HG02981 (cell line): ENCODE results near the gene TANGO6.
"Not testable (repeated sequence)": the region's sequence is repeated elsewhere in the genome, so short reads cannot be mapped to it uniquely, and the experiment has no call there.

Source experiments
- ATAC-seq: cut with Tn5 transposase; IDR thresholded peaks from one replicate; pipeline ENCODE4 v1.9.1; 2021; ENCODE audit warnings: mild to moderate bottlenecking, moderate library complexity; ENCODE audit not compliant: unreplicated experiment

Gene TANGO6

DNA sequence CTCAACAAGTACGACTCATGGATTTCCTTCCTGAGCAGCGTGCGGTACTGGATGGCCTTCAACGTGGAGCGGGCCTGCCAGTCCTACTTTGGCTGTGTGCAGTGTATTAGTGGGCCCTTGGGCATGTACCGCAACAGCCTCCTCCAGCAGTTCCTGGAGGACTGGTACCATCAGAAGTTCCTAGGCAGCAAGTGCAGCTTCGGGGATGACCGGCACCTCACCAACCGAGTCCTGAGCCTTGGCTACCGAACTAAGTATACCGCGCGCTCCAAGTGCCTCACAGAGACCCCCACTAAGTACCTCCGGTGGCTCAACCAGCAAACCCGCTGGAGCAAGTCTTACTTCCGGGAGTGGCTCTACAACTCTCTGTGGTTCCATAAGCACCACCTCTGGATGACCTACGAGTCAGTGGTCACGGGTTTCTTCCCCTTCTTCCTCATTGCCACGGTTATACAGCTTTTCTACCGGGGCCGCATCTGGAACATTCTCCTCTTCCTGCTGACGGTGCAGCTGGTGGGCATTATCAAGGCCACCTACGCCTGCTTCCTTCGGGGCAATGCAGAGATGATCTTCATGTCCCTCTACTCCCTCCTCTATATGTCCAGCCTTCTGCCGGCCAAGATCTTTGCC, 271.1 kb downstream of the TANGO6 start:
- no peak for ATAC-seq

DNA sequence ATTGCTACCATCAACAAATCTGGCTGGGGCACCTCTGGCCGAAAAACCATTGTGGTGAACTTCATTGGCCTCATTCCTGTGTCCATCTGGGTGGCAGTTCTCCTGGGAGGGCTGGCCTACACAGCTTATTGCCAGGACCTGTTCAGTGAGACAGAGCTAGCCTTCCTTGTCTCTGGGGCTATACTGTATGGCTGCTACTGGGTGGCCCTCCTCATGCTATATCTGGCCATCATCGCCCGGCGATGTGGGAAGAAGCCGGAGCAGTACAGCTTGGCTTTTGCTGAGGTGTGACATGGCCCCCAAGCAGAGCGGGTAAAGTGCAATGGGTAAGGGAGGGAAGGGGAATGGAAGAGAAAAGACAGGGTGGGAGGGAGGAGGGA, 271.6 kb downstream of the TANGO6 start:
- ATAC-seq: no peak

DNA sequence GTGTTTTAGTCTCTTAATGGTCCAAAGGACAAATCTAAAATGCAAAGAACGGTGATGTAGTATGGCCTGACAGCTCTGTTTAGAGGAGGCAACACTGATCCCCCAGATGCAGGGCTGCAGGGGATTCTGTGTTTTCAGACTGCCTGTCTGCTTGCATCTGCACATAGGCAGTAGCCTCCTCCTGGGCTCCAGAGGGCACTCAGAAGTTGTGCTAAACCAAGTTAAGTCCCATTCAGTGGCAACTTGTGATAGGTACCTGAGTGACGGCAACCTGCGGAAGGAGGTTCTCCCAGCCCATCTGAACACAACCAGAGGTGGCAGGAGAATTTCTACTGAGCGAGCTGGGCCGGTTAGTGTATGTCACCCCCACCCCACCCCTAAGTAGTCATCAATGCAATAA, 272.0 kb downstream of the TANGO6 start:
- ATAC-seq: no peak

DNA sequence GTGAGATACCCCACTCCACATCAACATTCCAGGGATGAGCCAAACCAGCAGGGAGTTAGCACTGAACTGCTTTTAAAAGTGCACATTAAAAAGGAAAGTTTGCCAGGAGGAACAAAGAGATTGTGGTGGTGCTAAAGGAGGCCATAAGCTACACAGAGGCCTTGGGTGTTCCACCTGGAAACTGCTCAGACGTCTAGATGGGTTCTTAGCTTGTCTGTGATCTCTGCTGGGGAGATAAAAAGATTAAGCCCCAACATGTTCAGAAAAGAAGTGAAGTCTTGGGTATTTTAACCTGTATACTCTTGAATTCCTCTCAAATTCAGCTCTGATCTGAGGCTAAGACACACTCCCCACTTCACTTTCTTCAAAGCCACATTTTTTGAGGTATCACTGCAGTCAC, 272.5 kb downstream of the TANGO6 start:
- ATAC-seq: no peak

DNA sequence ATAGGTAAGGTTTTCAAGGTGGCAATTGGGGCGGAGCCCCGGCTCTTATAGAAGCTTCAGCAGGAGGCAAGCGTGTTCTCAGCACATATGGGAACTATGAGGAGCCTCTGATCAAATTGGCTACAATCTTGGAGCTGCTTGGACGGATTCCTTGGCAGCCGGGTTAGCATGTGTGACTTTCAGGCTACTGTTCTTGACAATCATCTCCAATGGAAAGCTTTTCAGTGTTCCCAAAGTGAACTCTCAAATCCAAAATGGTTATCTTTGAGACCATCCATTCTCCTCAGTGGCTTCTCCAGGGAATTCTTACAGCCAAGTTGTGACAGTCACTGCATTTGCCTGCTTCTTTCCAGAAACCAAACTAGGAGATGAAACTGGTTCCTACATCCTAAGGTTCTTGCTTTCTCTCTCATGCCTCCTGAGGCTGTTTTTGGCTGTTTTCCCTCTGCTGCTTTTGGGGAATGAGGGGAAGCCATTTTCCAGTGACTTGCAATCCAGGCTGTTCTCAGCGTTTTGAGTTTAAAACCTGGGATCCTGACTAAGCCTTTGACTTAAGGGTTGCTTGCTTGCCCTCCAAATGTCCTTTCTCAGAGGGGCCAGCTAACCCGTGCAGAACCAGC, 273.0 kb downstream of the TANGO6 start:
- ATAC-seq: no peak

DNA sequence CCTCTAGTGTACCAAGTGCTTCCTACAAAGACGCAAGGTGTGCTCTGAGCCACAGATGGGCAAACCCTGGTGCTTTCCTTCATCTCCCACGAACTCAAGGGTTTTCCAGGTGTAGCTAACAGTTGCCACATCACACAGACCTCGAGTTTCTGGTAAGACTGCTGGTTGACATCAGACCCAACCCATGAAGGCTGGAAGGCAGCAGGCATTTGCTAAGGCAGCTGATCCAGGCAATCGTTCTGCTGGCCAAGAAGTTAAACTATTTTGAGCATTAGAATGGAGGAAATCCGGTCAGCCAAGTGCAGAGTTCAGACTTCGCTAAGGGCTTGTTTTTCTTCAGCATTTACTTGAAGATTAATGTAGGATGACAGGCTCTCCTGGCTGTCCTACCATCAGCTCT, 273.6 kb downstream of the TANGO6 start:
- no peak for ATAC-seq

DNA sequence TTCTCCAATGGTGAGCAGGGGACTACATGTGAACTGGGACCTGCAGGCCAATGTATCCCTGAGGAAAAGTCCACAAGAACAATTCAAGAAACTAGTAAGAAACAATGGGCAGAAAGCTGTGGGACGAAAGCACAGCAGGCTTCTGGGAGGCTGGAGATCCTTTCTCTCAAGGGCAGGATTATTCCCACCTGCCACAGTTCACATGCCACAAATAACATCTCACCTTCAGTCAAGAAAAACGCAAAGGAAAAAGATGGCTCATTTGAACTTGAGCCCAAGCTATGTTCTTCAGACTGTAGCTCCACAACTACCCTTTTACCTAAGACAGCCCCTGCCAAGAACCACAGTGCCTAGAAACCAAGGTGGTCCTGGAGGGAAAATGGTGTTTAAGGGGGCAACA, 275.1 kb downstream of the TANGO6 start:
- ATAC-seq: no peak

DNA sequence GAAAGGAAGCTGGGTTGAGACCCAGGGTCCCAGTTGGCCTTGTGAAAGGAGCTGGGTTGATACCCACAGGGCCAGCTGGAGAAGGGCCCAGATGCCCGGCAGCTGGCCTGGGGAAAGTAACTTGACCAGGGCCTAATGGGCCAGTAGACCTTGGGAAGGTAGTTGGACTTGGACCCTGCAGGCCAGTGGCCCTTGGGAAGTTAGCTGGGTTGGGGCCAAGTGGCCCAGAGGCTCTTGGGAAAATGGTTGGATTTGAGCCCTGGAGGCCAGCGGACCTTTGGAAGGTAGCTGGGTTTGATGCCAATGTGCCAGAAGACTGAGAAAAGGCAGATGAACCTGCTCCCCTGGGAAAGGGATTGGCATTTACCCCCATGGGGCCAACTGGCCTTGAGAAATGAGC, 275.7 kb downstream of the TANGO6 start:
- no peak for ATAC-seq

DNA sequence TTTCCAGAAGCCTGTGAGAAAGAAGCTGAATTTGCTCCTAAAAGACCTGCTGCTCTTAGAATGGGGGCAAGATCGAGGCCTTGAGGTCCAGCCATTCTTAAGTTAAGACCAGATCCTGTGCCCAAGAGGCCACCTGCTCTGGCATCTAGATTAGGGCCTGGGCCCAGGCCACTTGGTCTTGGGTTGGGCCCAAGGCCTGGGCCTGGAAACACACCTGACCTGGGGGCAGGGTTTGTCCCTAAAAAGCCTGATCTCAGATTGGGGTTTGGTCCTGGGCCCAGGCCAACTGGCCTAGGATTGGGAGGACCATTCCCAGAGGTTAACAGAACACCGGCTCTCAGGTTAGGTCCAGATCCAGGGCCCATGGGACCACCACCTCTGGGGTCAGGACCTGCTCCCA, 276.2 kb downstream of the TANGO6 start:
- no peak for ATAC-seq

DNA sequence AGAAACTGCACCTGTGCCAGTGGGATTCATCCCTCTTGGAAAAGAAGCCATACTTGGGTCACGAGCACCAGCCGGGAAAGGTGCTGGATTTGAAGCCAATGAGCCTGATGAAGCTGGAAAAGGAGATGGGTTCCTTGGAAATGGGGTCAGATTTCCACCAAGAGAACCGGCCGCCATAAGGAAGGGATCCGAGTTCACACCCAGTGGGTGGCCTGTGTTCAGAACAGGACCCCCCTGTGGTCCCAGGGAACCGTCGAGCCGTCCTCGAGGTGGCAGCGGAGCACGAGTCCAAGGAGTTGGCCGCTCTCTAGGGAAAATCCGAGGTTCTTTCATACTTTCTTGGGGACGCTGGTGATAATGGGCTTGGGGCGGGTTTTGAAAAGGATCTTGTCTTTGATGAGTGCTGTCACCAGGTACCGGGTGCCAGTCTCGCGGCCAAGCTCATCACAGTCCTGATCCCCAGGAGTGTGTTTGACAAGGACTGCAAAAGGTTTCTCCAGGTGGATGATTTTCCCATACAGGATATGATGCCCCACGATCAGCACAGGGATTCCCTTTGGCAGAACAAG, 276.8 kb downstream of the TANGO6 start:
- ATAC-seq: no peak

DNA sequence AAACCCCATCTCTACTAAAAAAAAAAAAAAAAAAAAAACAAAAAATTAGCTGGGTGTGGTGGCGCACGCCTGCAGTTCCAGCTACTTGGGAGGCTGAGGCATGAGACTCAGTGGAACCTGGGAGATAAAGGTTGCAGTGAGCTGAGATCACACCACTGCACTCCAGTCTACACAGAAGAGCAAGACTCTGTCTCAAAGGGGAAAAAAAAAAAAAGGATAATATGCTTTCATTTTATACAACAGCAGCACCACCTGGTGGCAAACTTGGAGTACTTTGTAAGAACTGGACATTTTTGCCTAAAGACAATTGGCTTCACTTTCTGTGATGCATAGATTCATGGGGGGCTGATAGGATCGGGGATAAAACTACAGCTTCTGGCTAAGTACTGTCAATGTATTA, 280.6 kb downstream of the TANGO6 start:
- no peak for ATAC-seq

DNA sequence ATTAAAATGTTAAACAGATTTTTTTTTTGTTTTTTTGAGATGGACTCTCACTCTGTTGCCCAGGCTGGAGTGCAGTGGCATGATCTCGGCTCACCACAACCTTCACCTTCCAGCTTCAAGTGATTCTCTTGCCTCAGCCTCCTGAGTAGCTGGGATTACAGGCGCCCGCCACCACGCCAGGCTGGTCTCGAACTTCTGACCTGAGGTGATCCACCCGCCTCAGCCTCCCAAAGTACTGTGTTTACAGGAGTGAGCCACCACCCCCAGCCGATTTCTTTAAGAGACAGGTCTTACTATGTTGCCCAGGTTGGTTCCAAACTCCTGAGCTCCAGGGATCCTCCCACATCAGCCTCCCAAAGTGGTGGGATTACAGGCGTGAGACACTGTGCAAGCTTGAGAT, 281.1 kb downstream of the TANGO6 start:
- ATAC-seq: not testable (repeated sequence)

DNA sequence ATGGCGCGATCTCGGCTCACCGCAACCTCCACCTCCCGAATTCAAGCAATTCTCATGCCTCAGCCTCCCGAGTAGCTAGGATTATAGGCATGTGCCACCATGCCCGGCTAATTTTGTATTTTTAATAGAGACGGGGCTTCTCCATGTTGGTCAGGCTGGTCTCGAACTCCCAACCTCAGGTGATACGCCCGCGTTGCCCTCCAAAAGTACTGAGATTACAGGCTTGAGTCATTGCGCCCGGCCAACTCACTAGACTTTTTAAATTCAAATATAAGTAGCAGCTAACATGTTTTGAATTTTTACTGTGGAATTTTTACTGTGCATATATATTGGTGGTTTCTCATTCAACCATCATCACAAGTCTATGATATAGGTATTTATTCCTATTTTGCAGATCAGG, 281.6 kb downstream of the TANGO6 start:
- not testable (repeated sequence) for ATAC-seq

DNA sequence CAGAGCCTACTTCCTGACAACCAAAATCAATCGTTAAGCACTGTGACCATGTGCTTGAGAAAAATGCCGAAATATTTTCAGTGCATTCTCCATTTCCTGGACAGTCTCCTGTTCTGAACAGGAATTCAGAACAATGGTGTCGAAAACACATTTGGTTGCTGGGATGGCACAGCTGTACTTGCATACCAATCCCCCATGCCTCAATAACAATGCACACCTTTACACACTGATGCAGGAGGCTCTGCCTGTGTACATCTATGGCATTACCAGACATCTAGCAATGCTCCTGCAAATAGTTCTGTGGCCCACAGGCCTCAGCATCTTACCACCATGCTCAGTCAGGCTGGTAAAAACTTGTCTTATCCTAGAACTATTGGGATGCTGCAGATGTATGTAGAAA, 282.9 kb downstream of the TANGO6 start:
- ATAC-seq: no peak

DNA sequence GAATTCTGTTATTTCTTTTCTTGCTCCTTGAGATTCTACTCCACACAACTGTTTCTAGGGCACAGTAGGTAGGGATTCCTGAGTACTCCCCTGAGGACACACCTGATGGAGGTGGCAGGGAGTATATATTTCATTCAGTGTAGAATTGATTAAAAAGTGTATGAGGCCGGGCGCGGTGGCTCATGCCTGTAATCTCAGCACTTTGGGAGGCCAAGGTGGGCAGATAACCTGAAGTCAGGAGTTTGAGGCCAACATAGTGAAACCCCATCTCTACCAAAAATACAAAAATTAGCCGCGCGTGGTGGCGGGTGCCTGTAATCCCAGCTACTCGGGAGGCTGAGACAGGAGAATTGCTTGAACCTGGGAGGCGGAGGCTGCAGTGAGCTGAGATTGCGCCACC, 283.5 kb downstream of the TANGO6 start:
- ATAC-seq: not testable (repeated sequence)

DNA sequence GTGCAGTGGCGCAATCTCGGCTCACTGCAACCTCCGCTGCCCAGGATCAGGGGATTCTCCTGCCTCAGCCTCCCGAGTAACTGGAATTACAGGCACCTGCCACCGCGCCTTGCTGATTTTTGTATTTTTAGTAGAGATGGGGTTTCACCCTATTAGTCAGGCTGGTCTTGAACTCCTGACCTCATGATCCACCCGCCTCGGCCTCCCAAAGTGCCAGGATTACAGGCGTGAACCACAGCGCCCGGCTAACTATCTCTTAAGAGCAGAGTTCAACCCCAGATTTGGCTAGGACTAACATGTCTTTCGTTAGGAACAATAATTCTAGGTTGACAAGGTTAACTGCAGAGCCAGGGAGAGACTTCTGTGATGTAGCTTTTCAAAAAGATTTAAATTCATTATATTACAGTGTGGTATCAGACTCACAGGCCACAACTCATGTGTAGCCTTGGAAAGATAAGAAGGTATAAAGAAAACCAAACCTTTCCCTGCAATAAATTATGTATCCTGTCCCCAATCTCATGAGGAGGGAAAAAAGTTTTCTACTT, 284.7 kb downstream of the TANGO6 start:
- ATAC-seq: no peak

DNA sequence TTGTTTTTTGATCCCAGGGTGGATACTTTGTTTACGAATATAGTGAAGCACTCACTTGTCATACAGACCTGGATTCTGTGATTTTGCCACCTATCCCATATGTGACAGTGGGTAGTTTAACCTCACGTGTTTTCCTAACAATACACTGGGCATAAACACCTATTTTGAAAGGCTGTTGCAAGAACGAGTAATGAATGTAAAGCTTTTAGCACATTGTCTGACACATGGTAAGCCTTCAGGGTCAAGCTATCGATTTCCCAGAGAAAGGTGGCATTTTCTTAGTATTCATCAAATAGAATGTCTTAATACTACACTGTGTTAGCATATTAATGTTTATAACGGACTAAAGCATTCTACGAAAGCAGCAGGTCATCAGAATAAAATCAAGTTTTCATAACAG, 287.1 kb downstream of the TANGO6 start:
- ATAC-seq: no peak

DNA sequence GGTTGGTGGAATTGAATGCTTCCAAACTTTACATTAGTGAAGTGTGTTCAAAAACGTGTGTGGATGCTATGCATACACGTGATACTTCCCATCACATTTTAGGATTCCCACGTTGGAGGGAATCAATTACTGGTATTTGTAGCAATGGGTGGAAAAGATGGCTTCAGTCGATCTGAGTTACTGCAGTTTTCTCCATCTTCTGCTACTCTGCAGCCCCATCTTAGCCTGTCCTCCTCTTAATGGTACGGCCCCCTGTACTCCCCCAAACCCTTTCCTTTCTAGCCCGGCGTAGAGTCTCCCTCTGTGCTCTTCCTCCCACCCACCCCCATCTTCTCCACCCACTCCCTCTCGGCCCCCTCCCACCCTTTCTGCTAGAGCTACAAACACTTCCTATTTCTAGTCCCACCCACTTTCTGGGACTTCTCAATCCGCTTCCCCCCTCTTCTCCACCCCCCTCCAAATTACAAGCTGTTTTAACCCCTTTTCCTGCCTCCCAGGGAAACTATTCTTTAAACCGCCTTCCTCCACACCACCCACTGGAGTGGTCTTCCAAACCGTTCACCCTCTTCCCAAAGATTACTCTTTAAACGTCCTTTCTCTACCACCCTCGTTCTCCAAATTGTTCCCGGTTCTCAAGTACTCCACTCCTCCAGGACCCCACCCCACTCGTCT, 288.0 kb downstream of the TANGO6 start:
- ATAC-seq: no peak

DNA sequence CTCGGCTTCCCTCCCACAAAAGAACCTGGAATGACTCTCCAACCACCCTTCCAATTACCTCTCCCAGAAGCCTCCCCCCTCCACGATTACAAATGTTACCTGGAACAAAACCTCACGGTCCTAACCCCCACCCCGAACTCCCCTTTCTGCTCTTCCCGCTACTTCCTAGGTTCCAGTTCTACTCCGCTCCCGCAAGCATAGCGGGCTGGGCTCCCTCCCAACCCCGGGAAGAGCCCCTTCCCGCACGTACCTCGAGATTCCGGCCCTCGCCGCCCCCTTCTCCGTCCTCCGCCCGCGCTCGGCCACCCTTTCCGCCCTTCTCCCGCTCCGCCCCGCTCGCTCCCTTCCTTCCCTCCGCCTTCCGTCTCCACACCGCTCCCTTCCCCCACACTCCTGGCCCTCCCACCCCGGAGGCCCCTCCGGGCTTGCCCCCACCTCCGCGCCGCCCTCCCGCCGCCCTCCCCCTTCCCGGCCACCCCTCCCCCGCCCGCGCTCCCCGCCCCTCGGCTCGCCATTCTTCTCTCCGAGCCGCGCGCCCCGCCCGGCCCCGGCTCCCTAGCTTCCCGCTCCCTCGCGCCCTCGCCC, 288.6 kb downstream of the TANGO6 start:
- ATAC-seq: peak; percentile 33

DNA sequence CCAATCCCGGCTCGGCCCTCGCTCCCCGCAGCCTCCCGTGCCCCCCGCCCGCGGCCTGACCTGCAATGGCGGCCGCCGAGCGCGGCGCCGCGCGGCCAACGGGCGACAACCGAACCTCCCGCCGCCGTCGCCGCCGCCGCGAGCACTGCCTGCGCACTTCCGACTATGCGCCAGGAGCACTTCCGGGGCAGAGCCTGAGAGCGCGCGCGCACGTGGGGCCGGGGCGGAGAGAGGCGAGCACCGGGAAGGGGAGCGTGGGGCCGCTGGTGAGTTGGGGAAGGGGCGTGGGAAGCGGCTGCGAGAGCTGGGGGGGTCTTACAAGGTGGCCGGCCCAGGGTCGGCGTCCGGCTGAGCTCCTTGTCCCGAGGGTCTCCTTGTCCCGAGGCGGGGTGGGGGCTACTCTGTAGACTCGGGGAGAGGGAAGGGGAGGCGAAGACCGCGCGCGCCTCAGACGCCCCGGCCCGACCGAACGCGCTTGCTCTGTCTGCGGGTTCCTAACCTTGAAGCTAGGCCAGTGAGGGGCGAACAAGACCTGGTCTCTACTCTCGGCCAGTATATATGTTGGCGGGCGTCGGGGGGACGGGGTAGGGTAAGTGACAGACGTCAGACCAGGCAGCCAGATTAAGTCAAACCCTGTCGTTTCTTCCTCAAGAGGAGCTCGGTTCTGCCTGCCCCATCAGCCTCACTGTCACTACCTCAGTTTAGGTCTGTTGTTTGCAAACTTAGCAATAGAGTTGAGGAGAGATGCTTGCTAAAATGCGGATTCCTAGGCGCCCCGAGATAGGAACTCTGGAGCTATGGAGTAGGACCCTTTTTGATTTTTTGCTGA, 289.3 kb downstream of the TANGO6 start, which contains the start of the genes CHTF8 and UTP4:
Gene CHTF8 (minus strand): TSS at position 165 of the 829 bp plus-strand sequence. CDS start 11,130 bp downstream, outside the sequence.
Gene UTP4 (plus strand): TSS at position 226 of the 829 bp plus-strand sequence. CDS start 811 bp downstream, outside the sequence.
- peak; percentile 88 for ATAC-seq
